GM21737 (cell line): ENCODE measurements around the gene LIN28B.

Experiments
- ATAC-seq: cut with Tn5 transposase; IDR thresholded peaks from one replicate; pipeline ENCODE4 v1.9.1; 2021; ENCODE audit warnings: mild to moderate bottlenecking, moderate library complexity; ENCODE audit not compliant: unreplicated experiment

Gene LIN28B

DNA sequence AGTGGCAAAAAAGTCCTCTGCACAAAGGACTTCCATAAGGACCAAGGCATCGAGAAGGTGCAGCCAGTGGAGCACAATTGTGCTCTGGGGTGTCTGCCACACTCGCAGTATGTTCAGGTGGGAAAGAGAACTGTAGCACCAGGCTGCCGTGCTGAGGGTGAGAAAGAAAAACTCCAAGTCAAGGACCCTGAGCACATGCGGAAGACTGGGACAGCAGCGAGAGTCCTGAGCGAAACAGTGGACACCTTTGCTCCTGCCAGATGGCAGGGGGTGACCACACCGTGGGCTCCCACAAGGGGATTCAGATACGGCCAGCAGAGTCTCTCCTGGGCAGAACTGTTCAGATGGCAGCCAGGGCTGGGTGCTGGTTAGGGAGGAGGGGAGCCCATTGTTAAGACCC is 149.4 kb downstream of the LIN28B start:
- ATAC-seq, result no peak

GRCh38 chr6:105107207-105107606 is 150.3 kb downstream of the LIN28B start:
- no peak for ATAC-seq

- no peak for ATAC-seq
Measured at GRCh38 chr6:105108631-105109262, 151.8 kb downstream of the LIN28B start.

DNA sequence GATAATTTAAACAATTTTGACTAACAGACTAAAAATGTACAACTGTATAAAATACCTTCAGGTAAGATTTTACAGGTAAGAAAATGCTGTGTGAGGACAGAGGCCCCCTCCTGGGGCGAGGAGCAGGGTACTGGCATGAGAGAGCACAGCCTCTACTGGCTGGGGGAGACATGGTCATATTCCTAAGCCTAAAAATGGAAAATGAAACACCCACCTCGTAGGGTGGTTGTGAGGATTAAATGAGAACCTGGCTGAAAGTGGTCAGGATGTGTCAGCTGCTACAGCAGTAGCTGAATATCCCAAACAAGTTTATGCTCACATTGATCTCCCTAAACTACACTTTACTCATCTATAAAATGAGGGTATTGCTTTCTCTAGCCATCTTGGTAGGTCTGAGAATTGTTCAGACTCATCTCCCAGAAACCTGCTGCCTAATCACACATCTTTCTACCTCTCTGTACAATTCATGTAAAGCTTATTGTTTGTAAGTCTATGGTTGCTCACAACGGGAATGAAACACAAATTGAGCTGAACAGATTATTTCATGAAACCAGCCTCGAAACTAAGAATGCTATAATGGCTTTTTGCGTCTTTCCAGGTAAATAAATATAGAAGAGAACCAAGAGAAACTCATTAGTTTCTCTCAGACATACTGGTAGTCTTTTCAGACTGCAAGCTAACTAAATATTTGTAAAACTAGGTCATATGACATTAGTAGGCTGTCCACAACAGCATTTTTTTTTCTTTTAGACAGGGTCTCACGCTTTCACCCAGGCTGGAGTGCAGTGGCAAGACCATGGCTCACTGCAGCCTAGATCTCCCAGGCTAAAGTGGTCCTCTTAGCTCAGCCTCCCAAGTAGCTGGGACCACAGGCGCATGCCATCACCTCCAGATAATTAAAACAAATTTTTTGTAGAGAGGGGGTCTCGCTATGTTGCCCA is 153.3 kb downstream of the LIN28B start:
- no peak for ATAC-seq

- ATAC-seq, result no peak
Measured at GRCh38 chr6:105111105-105111504, 154.2 kb downstream of the LIN28B start.

- no peak for ATAC-seq
Measured at GRCh38 chr6:105111871-105112270, 155.0 kb downstream of the LIN28B start.

GRCh38 chr6:105112577-105112976 is 155.7 kb downstream of the LIN28B start:
- no peak for ATAC-seq

GRCh38 chr6:105113422-105113821 is 156.5 kb downstream of the LIN28B start:
- no peak for ATAC-seq

DNA sequence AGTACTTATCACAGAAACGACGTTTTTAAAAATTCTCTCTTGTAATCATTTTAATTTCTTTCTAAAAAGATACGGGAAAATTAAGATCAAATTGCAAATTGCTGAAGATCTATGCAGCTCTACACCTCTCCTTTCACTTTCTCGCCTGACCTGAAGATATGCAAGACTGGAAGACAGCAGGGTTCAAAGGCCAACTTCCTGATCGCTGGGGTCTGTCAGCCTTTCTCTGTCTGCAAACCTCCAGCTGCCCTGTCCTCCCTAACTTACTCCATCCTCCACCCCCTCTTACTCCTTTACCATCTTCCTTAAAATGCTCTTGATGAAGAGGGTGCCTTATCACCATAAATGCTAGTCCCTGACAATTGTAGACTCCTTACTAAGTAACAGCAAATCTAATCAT is 159.2 kb downstream of the LIN28B start:
- no peak for ATAC-seq

GRCh38 chr6:105120570-105120969 is 163.7 kb downstream of the LIN28B start:
- ATAC-seq, result no peak

- ATAC-seq, result no peak
Measured at GRCh38 chr6:105121981-105122380, 165.1 kb downstream of the LIN28B start.

DNA sequence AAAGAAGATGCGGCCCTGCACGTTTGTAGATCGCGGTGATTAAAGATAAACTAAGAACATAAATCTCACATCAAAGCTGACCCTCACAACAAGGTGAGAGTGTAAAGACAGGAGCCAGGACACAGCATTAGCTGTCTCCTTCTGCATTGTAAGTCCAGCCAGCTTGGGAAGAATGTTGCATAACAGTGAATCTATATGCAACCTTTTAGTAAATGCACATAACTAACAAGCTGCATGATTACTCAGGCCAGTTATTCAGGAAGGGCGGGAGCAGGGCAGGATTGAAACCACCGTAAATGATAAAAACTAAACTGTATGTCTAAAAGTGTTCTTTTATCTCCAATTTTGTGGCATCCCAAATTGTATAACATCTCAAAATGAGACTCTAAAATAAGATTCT is 165.8 kb downstream of the LIN28B start:
- ATAC-seq, result no peak
